Measurements from ENCODE around the gene EPN2.

GRCh38 chr17:19301973-19302372, 64.8 kb downstream of the EPN2 start:
- TF ChIP-seq, protein P1, sequence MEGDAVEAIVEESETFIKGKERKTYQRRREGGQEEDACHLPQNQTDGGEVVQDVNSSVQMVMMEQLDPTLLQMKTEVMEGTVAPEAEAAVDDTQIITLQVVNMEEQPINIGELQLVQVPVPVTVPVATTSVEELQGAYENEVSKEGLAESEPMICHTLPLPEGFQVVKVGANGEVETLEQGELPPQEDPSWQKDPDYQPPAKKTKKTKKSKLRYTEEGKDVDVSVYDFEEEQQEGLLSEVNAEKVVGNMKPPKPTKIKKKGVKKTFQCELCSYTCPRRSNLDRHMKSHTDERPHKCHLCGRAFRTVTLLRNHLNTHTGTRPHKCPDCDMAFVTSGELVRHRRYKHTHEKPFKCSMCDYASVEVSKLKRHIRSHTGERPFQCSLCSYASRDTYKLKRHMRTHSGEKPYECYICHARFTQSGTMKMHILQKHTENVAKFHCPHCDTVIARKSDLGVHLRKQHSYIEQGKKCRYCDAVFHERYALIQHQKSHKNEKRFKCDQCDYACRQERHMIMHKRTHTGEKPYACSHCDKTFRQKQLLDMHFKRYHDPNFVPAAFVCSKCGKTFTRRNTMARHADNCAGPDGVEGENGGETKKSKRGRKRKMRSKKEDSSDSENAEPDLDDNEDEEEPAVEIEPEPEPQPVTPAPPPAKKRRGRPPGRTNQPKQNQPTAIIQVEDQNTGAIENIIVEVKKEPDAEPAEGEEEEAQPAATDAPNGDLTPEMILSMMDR (IDR thresholded peaks at IDR 0.05; ENCODE audit: poor library complexity, severe bottlenecking), result no peak
- TF ChIP-seq RAD21 (conservative IDR thresholded peaks at IDR 0.05), result no peak
- no peak for TF ChIP-seq REST (IDR thresholded peaks at IDR 0.05; ENCODE audit: borderline replicate concordance)
- no peak for TF ChIP-seq EZH2 (IDR thresholded peaks at IDR 0.05; ENCODE audit: borderline replicate concordance, insufficient read depth, low read length, poor library complexity, severe bottlenecking)
- TF ChIP-seq EP300 (conservative IDR thresholded peaks at IDR 0.05; ENCODE audit: poor library complexity, severe bottlenecking), result no peak
- no peak for TF ChIP-seq TAF1 (IDR thresholded peaks at IDR 0.05; ENCODE audit: low read depth)
